Pons (tissue), 1 donor: ENCODE data around the gene COBL.

ENCODE experiments used
- DNase-seq: peaks from one replicate; pipeline ENCODE4 v3.0.0-alpha.2; 2016; ENCODE audit warnings: low spot score

Gene COBL

DNA sequence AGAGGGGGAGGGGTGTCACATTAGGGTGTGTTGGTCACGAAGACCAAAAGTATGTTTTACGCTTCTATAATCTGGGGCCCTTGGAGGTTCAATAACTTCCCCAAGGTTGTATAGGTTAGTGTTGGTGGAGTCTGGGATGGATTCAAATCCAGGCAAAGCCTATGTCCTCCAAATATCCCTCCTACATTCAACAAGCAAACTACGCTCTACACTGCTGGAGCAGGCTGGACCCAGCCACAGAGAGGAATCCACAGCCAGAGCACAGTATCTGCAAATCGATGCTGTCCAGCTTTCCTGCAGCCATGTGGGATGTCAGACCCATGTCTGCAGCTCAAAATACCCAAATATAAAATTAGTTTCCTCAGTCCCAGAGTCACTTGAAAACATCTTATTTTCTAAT lies 198.0 kb downstream of the COBL start:
- no peak for DNase-seq

DNA sequence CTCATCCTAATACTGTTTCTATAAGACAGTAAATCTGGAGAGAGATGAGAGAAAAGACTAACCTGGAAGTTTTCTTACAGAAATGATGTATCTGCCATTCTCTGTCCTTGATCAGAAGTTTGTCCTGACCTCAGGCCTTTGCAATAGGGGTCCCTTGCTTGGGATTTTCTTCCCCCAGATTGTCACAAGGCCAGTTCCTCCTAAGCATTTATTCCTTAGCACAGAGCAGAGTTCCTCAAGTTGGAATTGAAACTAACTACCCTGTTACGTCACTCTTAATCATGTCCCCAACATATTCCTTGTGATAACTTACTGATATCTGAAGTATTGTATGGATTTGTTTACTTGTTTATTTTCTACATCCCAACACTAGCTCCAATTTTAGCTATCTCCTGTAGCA lies 202.1 kb downstream of the COBL start:
- DNase-seq: no peak

DNA sequence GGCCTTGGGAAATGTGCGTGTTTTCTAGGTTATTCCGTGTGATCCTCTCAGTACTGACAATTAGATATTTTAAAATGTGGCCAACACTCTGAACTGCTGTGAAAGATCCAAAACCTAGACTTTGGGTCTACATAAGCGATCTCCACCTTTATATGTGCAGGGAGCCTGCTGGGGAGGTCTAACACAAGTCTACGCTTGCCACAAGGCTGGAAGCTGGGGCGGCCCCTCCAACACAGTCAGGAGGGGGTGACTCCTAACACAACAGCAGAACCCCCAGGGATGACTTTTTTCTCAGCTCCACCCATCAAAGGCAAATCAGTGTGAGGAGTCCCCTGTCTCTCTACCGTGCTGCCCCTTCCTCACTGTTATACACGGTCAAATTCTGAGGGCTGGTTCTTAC lies 202.6 kb downstream of the COBL start:
- DNase-seq: no peak

DNA sequence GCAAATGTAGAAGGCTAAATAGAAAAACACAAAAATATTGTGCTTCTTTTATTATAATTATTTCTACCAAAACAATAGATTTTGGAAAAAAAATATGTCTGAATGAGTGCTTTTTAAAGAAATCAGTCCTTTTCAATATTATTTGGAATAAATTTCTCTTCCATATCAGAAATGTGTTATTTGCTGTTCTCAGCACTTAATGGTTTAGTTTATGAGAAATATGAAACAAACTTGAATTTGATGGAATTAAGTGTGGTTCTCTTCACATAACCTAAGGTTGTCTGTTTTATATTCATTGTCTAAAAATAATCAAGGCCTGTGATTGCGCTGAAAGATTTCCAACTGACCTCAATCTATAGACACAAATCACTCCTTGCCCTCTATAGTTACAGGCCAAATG lies 203.0 kb downstream of the COBL start:
- no peak for DNase-seq

DNA sequence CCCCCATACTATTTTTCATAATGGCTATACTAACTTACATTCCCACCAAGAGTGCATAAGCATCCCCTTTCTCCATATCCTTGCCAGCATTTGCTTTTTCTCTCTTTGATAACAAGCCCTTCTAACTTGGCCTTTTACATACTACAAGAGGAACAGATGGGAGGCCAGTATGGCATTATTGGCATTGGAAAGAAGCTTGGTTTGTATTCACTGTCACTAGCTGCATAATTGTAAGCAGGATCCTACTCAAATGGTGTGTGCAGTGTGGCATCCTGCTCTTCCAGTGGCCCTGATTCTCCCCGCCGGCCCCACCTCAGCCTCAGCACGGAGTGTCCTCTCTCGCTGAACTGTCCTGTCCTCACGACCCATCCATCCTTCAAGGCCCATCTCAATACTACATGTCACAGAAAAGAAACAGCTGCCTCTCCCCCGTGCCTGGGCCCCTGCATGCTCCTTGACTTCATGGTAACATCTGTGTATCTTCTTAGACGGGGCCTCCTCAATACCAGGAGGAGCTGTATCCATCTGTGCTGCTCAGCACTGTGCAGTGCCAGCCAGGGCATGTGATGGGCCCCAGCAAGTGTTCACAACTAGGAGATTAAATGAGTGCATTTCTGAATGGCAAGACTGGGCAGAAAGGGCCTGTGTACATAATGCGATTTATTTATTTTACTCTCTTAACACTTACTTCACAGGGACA lies 205.2 kb downstream of the COBL start:
- no peak for DNase-seq

DNA sequence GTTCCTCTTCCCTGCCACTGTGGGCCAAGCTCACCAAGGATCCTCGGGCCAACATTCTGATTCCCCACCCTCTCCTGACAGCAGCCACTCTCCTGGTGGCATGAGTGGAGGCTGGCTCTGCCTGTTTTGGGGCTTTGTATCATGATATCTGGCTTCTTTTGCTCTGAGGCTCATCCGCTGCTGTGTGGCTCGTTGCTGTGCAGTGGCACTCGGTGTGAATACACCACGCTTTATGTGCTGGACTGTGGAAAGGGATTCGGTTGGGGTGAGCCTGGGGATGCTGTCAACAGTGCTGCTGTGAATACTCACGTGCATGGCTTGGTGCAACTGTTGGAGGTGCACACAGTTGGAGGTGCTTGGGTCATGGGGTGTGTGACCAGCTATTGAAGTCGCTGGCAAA lies 208.5 kb downstream of the COBL start:
- DNase-seq: no peak

DNA sequence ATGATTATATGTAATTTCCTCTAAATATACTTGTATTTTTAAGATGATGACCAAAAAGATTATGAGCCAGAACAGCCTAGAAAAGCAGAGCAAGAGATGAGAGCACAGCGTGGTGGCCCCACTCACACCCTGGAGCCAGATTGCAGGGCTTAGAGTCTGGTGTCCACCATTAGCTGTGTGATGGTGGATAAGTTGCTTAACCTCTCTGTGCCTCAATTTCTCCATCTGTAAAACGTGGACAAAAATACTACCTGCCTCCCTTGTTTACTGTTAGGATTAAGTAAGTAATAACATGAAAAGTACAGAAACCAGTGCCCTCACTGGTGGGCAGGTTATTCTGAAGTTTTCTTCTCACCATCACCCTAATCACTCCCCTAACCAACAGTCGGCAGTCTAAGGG lies 212.3 kb downstream of the COBL start:
- no peak for DNase-seq

DNA sequence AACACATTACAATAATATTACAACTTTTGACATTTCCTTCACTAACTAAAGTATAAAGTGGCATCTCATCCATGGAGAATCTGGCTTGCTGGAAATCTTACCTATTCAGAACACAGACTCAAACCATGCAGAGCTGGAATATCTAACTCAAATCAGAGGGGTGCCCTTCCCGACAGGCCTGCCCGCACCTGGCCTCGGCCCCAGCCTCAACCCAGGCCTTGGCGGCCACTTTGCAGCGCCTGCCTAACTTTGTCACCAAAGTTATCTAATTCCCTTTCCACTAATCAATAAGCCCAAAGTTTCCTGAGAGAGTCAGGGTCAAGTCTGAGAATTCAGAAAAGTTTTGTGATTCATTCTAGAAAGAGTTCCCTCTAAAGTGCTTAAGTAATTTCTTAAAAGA lies 212.9 kb downstream of the COBL start:
- no peak for DNase-seq

DNA sequence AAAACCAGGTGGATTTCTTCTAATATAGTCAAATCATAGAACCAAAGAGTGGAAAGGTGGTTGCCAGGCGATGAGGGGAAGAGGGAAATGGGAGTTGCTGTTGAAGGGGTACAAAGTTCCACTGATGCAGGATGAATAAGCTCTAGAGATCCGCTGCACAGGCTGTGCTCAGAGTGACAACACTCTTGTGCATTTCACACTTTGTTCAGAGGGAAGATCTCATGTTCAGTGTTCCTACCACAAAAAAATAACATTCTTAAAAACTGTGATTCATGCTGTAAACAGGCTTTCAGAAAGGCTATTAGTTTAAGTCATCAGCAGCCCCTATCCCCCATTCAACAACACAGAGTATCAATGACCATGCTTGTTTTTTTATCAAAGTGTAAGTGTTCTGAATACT lies 213.8 kb downstream of the COBL start:
- DNase-seq: no peak

DNA sequence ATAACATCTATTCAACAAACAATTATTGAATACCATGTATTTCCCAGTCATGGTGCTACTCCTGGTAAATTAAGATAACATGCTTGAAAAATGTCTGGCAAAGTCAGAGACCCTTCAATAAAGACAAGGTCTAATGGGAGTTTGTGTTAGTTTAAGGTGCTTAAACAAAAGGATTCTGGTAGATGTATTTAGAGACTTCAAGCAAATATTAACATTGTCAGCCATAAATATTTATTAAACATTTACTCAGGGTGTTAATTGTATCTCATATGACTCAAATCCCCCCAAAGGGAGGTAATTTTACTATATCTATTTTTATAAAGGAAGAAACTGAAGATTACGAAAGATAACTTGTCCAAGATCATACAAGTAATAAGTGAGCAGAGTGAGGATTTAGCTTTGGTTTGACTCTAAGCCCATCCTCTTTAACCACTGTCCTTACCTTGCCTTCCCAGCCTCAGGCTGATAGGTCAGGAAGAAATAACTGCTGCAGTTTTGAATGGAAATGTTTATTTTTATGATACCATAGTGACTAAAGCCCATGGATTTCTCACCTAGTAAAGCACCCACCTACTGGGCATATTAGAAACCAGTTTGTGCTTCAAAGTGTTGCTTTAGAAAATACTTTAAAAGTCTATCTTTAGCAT lies 215.4 kb downstream of the COBL start:
- DNase-seq: no peak

DNA sequence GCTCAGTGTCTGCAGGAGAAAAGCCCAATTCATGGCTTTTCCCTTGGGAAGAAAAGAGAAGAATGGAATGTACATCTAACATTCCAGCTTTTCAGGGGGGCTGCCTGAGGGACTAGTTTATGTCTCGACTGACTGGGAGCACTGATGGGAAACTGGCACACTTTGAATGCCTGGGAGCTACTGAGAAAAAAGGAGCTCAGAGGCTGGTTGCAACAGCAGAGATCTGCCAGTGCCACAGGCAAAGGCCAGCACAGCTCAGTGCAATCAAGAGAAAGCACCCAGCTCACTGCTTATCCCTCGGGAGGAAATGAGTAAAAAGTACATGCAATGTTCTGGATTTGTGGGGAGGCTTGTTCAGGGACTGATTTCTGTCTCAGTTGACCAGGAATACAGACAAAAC lies 226.2 kb downstream of the COBL start:
- DNase-seq: no peak

DNA sequence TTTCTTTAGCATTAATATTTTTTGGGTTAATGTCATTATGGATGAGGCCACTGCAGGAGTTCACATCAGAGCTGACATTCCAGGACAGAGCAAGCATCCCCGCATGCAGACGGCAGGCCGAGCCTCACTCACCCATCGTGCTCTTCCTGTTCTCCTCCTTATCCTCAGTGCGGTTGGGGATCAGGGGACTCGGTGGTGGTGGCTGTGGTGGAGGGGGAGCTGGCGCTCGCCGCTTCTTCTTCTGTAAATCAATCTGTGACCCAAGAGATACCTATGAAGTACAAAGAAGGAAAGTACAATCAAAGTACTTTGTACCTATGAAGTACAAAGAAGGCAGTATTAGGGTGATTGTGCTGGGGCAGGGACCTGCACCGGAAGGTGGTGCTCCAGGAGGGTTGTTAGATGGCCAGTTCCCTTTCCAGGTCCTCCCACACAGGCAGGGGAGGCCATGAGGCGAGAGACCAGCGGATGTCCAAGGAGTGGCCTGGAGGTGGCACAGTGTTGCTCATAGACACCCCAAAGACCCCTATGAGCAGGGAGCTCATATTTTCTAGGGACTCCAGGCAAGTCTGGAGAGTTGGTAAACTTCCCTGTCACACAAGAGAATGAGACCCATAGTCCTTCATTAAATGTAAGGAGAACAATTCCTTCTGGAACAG lies 231.4 kb downstream of the COBL start:
- no peak for DNase-seq

DNA sequence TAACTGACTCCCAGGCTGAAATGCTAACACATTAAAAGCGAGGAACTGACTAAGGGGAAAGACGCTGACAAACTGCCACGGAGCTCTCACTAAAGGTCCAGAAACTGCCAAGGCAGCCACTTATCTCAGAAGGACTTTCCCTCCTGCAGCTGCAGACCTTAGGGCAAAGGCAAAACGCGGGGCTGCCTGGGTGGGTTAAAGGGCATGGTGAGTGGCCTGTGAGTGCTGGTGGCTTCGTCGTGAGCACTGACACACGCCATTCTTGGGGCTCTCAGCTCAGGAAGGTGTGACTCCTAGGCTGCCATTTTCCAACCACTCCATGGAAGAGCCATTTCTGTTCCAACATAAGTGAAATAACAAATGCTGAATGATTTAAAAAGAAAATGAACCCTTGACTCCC lies 232.5 kb downstream of the COBL start:
- DNase-seq: no peak

DNA sequence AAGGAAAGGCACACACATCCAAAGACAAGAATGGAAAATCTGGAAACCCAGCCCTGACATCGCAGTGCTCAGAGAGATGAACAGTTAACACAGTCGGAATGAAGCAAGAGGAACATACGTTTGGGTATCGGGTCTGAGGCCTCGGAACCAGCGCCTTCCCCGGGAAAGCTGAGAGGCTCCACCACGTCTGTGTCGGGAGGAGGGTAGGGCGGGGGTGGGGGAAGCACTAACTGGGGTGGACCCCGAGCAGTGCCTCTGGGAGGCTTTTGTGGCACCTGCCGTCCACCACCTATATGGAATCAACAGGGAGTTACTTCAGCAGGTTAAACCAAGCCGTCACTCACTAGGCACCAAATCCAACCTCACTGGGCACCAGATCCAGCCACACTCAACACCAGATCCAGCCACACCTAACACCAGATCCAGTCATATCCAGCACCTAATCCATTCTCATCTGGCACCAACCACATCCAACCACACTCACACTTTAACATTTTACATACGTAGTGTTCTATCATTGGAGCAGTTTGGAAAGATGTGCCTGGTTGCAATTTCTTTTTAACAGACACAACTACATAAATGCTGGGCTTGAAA lies 233.6 kb downstream of the COBL start:
- no peak for DNase-seq

DNA sequence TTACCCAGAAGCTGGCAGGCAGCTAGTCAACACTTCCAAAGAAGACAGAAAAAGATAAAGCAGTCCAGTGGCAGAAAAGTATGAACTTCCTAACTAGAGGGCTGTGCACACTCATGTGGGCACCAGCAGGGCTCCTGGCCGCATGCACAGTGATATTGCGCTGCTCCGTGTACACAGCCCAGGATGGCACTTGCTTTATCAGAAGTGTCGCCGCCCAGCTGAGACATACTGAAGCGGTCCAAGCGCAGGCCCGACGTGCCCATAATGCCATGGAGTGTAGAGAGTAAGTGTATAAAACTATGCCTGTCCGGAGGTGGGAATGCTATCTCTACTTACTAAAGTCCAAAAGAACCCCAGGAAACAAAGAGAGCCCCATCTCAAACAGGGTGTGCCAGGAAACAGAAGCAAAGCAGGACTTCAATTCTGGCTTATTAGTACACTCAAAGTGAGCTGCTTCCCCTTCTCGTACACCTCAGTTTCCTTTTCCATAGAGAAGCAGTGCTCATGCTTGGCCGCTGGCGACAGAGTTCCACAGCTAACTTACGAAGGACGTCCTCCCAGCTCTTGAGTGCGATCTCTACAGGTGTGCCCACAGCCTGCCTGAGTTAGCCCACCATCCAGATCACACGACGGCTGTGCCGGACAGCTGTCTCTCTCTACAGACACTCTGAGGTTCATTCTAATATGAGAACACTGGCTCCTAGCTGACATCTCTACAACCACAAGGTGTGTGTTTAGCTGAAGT lies 234.3 kb downstream of the COBL start:
- no peak for DNase-seq

DNA sequence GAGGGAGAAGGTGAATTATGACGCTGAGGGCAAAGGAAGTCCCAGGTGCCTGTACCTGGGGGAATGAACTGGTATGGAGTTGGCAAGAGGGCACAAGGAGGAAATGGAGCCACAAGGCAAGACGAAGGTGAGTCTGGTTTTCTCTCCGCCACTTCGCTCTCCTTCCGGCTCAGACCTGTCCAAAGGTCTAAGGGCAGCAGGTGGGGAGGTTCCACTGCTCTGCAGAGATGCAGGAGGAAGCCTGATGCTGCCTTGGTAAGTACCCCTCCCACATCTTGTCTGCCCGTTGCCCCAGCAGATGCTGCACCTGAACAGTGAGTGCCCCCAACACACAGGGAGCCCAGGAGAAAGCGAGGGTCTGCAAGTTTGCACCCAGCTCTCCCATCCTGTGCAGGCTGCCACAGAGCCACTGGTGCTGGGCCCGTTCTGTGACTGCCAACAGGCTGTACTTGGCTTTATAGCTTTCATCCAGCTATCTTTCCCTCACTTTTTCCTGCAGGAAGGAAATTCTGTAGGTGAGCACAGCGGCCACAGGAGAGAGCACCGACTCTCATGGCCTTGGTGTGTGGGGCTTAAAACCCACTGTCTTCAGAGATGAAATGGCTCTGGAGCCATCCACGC lies 235.2 kb downstream of the COBL start:
- DNase-seq: no peak

DNA sequence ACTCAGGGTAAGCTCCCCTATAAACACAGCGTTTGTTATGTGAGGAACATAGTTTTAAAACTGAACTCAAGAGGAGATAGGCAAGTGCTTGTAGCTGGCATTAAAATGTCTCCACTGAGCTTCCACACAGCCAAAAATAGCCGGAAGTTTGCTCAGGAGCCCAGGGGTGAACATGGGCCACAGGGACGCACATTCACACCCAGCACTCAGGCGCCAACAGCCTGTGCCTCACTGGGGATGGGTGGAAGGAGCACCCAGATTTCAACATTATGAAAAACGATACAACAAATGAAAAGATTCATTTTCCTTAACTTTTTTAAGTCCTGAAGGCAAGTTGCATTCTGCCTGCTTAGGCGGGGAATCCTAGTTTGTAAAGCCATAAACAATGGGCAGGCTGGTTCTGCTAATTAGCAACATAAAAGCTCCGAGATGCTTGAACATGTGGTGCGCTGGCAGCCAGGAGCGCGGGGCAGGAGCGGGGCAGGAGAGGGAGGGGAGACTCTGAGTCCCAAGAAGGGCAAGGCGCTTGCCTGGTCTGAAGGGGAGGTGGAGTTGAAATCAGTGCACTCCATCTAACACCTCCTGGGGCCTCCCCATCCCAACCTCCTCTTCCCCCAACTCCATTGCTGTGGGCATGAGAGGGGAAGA lies 235.9 kb downstream of the COBL start:
- peak; percentile 43 for DNase-seq

DNA sequence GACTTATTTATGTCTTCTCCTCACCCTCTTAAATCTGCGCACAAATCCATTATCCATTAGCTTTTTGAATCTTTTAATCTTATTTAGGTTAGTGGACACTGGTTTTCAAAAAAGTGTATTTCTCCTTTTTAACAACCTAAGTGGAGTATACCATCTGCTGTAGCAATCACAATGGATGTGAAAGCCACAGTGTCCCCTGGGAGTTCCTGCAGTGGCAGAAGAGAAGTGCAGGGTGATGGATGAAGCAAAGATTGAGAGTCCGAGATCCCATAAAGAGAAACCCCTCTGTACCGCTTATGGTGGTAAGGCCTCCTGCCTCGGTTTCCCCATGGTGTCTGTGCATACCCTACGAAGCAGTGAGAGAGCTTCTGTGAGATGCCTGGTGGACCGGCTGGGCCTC lies 236.4 kb downstream of the COBL start:
- DNase-seq: no peak

DNA sequence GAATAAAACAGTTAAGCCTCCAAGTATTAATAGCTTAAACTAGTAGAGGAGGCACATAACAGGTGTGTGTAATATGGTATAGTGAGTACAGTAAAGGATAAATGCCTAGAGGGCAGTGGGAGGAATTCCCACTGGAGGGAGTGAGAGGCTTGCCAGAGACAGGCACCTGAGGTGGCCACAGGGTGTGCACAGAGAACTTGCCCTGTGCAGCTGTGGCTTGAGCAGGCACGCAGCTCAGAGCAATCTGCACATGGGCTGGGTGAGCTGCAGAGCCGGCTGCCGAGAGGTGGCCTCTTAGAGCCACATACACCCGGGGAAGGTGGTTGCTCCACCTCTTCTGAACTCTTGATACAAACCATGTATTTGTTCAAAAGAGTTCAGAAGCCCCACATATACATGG lies 237.1 kb downstream of the COBL start:
- DNase-seq: no peak

DNA sequence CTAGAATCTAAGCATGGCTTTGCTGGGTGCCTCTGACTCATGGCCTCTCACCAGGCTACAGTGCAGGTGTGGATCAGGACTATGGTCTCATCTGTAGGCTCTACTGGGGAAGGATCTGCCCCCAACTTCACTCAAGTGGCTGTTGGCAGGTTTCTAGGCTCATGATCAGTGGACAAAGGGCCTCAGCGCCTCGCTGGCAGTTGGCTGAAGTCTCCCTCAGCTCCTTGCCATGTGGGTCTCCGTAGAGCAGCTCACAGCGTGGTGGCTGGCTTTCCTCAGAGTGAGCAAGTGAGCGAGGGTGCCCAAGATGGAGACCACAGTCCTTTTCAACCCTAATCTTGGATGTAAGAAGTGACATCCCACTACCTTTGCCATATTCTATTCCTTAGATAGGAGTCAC lies 238.0 kb downstream of the COBL start:
- no peak for DNase-seq

DNA sequence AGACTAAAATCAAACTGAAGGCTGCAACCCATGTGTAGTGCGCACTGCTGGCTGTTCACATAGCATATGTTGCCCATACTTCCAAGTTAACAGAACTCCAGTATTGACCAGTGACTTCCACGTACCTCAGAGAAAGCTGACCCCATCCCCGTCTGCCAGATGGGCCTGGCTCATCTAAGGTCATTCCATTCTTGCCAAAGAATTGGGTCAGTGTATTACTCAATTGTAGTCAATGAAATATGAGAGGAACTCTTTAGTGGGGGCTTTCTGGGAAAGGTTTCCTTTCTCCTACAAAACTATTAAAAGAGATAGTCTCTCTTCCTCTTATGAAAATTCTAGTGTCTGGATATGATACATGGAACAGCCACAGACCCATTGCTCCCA lies 238.6 kb downstream of the COBL start:
- DNase-seq: no peak
